Stimulated activated CD4-positive, alpha-beta T cell treated with anti-CD3 and anti-CD28 coated beads, Interleukin-12 subunit alpha, Interleukin-12 subunit beta, amount 100 ng/mL, for 24 hours (primary cell): ENCODE measurements around the gene THOP1.

Experiments
- DNase-seq, 2 experiments: peaks; one replicate each; pipeline ENCODE4 v3.0.0-alpha.2; 2020; ENCODE audit warnings: low read depth in 2 of 2

Gene THOP1

GRCh38 chr19:2762783-2763496 is 22.4 kb upstream of the THOP1 start:
- DNase-seq, result no peak

- DNase-seq, result no peak
Observed at GRCh38 chr19:2763687-2764086, 21.6 kb upstream of the THOP1 start.

- no peak for DNase-seq
Observed at GRCh38 chr19:2764945-2765344, 20.4 kb upstream of the THOP1 start.

- DNase-seq, result no peak
Observed at GRCh38 chr19:2765376-2765775, 19.9 kb upstream of the THOP1 start.

GRCh38 chr19:2766594-2767372 is 18.5 kb upstream of the THOP1 start:
- no peak for DNase-seq

GRCh38 chr19:2767688-2768087 is 17.6 kb upstream of the THOP1 start:
- DNase-seq, result no peak

GRCh38 chr19:2768365-2769132 is 16.8 kb upstream of the THOP1 start:
- DNase-seq, result no peak

GRCh38 chr19:2769218-2769617 is 16.1 kb upstream of the THOP1 start:
- no peak for DNase-seq

GRCh38 chr19:2770055-2771013 is 15.0 kb upstream of the THOP1 start:
- no peak for DNase-seq

- no peak for DNase-seq
Observed at GRCh38 chr19:2771786-2772674, 13.3 kb upstream of the THOP1 start.

- no peak for DNase-seq
Observed at GRCh38 chr19:2774083-2774679, 11.1 kb upstream of the THOP1 start.

GRCh38 chr19:2774953-2775555 is 10.2 kb upstream of the THOP1 start:
- no peak for DNase-seq

- peak; percentile 34 to 71 for DNase-seq
Observed at GRCh38 chr19:2775556-2776430, 9.5 kb upstream of the THOP1 start.

- DNase-seq, result no peak
Observed at GRCh38 chr19:2777952-2778683, 7.2 kb upstream of the THOP1 start.

- DNase-seq, result no peak
Observed at GRCh38 chr19:2779121-2779740, 6.1 kb upstream of the THOP1 start.

GRCh38 chr19:2780284-2780683 is 5.0 kb upstream of the THOP1 start:
- DNase-seq, result no peak

GRCh38 chr19:2782329-2782935 is 2.9 kb upstream of the THOP1 start:
- DNase-seq, result no peak
